HS-27A (cell line): Measurements from ENCODE around the gene BLMH.

Source experiments
- DNase-seq: peaks from one replicate; pipeline ENCODE4 v3.0.0-alpha.2; 2012; ENCODE audit warnings: low read depth, missing footprints

Gene BLMH

GRCh38 chr17:30199600-30199999, 92.1 kb downstream of the BLMH start:
- no peak for DNase-seq
